GM23248 (cell line): ENCODE results near the gene NACA2.

Source experiments
- EZH2 ChIP-seq: fragments of 200-600 bp; sonication (generic); IDR thresholded peaks from 2 replicates; pipeline ENCODE4 v1.6.1; 2018; ENCODE audit warnings: antibody characterized with exemption, mild to moderate bottlenecking; ENCODE audit not compliant: insufficient read depth, poor library complexity, severe bottlenecking
- EZH2phosphoT487 ChIP-seq: fragments of 200-600 bp; sonication (generic); IDR thresholded peaks from 2 replicates; pipeline ENCODE4 v1.6.1; 2018; ENCODE audit warnings: antibody characterized with exemption, moderate library complexity, mild to moderate bottlenecking, low read depth; ENCODE audit not compliant: insufficient read depth

GRCh38 chr17:61561354-61561753, 29.7 kb downstream of the NACA2 start:
- TF ChIP-seq EZH2 (no peak), EZH2phosphoT487 (no peak)
